Astrocyte of the spinal cord (primary cell): ENCODE measurements around the gene MB21D2.

Source experiments
- DNase-seq: peaks from one replicate; pipeline ENCODE4 v3.0.0; 2011; ENCODE audit warnings: low read depth, low spot score
- H3K4me3 ChIP-seq: 2 replicates; pipeline ENCODE4 v1.5.1; 2011; ENCODE audit warnings: low read depth, mild to moderate bottlenecking, low read length, moderate library complexity
- in situ Hi-C: cut with HindIII; loops from 2 replicates; pipeline ENCODE4 v1.10.0; 2017; ENCODE audit warnings: low sequenced_read_pairs
- TF ChIP-seq, protein P1 (sequence below): IDR thresholded peaks from 2 replicates; pipeline ENCODE4 v1.5.1; 2012; ENCODE audit warnings: low read depth, mild to moderate bottlenecking, low read length, inconsistent platforms

Gene MB21D2

DNA sequence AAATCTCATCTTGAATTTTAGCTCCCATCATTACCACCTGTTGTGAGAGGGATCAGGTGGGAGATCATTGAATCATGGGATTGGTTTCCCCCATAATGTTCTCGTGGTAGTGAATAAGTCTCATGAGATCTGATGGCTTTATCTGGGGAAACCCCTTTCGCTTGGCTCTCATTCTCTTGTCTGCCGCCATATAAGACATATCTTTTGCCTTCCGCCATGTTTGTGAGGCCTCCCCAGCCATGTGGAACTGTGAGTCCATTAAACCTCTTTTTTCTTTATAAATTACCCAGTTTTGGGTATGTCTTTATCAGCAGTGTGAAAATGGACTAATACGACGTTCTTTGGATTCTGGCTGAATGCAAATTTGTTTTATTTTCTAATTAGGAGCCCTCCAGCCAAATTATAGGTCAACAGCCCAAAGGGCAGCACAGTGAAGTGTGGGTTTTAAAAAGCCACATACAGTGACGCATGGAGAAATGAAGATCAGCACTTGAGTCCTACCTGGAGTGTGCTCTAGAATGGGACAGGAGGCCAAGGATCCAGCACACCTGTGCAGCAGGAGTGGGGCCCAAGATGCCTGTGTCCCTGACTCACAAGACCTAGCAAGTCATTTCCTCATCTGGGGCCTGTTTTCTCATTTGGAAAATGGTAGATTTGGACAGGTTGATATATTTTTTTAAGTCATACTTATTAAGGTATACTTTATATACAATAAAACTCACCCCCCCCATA is 89.6 kb downstream of the MB21D2 start:
- TF ChIP-seq, protein P1, sequence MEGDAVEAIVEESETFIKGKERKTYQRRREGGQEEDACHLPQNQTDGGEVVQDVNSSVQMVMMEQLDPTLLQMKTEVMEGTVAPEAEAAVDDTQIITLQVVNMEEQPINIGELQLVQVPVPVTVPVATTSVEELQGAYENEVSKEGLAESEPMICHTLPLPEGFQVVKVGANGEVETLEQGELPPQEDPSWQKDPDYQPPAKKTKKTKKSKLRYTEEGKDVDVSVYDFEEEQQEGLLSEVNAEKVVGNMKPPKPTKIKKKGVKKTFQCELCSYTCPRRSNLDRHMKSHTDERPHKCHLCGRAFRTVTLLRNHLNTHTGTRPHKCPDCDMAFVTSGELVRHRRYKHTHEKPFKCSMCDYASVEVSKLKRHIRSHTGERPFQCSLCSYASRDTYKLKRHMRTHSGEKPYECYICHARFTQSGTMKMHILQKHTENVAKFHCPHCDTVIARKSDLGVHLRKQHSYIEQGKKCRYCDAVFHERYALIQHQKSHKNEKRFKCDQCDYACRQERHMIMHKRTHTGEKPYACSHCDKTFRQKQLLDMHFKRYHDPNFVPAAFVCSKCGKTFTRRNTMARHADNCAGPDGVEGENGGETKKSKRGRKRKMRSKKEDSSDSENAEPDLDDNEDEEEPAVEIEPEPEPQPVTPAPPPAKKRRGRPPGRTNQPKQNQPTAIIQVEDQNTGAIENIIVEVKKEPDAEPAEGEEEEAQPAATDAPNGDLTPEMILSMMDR = no peak
- in situ Hi-C loops = no loop called here

GRCh38 chr3:192827208-192827607 is 90.4 kb downstream of the MB21D2 start:
- TF ChIP-seq, protein P1 = no peak
- H3K4me3 ChIP-seq = no peak overlapping the region
- peak; percentile 72 for DNase-seq
- in situ Hi-C loops = no loop called here

More for the DNA sequence above, 89.6 kb downstream of the MB21D2 start:
- DNase-seq = no peak
- no peak overlapping the region for H3K4me3 ChIP-seq

DNA sequence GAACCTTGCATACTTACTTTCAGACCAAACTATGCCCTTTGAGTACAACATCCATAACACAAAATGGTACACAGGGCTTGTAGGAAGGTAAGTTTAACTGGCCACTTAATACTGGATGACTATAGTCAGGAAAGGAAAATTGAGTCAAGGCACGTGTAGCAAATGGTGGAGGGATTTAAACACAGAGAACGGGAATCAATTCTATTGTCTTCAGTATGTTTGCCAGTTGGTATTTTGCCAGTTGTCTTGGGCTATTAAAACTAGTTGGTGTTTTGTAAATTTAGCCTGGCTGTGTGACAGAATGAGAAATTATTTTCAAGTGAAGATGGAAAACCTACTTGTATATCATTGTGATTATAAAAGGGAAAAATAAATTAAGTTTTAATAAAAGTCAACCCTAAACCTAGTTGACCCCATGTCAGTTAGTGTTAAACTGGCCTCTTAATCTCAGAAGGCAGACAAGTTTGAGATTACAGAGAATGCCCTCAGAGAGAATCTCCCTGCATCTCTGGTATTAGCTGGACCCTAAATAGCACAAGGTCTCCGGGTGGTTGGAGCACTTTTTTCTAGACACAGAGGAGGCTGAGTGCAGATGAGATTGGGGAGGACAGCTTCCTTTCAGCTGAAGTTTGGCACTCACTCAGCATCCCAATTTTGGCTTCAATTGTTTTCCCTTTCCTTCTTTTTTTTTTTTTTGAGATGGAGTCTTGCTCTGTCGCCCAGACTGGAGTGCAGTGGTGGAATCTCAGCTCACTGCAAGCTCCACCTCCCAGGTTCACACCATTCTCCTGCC is 91.2 kb downstream of the MB21D2 start:
- DNase-seq = no peak
- in situ Hi-C loops = no loop called here
- no peak overlapping the region for H3K4me3 ChIP-seq
- TF ChIP-seq, protein P1 = no peak

DNA sequence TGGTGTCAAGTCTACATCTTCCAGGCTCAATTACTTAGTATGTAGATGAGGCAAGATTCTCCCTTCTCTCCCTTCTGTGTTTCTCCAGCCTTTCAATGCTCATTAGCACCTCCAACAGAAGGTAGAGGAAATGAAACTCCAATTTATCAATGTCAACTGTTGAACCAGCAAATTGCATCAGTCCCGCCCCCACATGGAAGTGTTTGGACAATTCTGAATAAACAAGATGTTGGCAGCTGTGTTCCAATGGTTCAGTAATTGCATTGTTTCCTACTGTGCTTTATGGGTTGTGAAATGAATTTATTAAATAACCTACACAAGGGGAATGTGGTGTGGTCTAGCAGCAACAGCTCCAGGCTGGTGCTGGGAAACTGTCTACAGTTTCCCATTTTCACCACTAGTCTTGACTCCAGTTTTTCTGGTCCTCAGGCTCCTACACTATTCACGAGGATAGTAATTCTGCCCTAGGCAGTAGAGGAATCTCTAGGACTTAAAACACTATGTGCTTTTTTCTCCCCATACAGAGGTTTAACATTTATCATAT is 91.9 kb downstream of the MB21D2 start:
- DNase-seq = no peak
- in situ Hi-C loops = no loop called here
- H3K4me3 ChIP-seq = no peak overlapping the region
- TF ChIP-seq, protein P1 = no peak

DNA sequence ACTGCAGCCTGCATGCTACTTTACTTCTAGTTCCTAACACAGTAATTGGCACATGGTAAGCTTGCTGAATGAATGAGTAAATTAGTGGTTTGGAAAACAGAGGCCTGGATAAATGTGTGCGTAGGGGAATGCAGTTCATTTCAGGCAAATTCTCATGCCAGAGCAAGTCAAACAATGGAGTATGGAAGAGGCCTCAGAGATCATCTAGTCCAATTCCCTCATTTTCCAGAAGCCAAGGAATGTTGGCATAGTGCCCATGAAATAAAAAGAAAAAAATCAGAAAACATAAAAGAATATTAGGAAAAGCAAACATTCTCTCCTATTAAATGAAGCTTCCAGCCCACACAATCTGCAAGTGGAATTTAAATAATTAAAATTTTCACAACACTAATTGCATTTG is 92.4 kb downstream of the MB21D2 start:
- in situ Hi-C loops = no loop called here
- no peak for DNase-seq
- TF ChIP-seq, protein P1 = no peak
- H3K4me3 ChIP-seq = no peak overlapping the region

DNA sequence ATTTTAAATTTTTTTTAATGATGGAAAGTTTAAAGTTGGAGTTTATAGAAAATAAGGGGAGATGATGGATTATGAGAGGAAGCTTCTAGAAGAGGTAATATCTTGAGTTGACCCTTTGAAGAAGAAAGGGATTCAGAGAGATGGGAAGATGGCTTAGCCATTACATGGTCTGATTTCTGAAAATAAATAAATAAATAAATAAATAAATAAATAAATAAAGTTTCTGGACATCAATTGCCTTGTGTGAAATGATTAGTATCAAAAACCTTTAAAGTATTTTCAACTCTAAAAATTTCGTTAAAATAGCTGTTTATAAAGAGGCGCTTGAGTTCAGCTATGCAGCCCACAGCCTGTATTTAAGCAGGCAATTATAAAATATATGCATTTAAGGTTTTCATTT is 93.3 kb downstream of the MB21D2 start:
- DNase-seq = no peak
- H3K4me3 ChIP-seq = no peak overlapping the region
- in situ Hi-C loops = no loop called here
- TF ChIP-seq, protein P1 = no peak
